ENCODE results near the gene C9orf78.

Gene C9orf78

GRCh38 chr9:129839324-129840023, 4.4 kb upstream of the C9orf78 start:
- peak; percentile 51 for DNase-seq

GRCh38 chr9:129838707-129839259, 3.7 kb upstream of the C9orf78 start:
- no peak for DNase-seq

GRCh38 chr9:129836311-129837007, 1.4 kb upstream of the C9orf78 start:
- DNase-seq = no peak

GRCh38 chr9:129835860-129836223, 767 bp upstream of the C9orf78 start:
- no peak for DNase-seq

- DNase-seq = no peak
Measured at GRCh38 chr9:129834489-129835127, 467 bp downstream of the C9orf78 start.

GRCh38 chr9:129832982-129833381, 2.1 kb downstream of the C9orf78 start:
- no peak for DNase-seq

GRCh38 chr9:129828969-129829368, 6.1 kb downstream of the C9orf78 start:
- no peak for DNase-seq

- no peak for DNase-seq
Measured at GRCh38 chr9:129828051-129828450, 7.0 kb downstream of the C9orf78 start.

GRCh38 chr9:129826759-129827158, 8.3 kb downstream of the C9orf78 start:
- DNase-seq = no peak

GRCh38 chr9:129826344-129826743, 8.7 kb downstream of the C9orf78 start:
- no peak for DNase-seq

- peak; percentile 87 for DNase-seq
Measured at GRCh38 chr9:129823935-129824601, 11.0 kb downstream of the C9orf78 start, which contains the start of gene TOR1A. Gene TOR1A, minus strand, starts transcription at chr9:129824136. Its CDS starts 51 bp downstream, at chr9:129824085.

- no peak for DNase-seq
Measured at GRCh38 chr9:129823542-129823934, 11.5 kb downstream of the C9orf78 start.

- no peak for DNase-seq
Measured at GRCh38 chr9:129822898-129823541, 12.1 kb downstream of the C9orf78 start.

GRCh38 chr9:129816501-129817435, 18.3 kb downstream of the C9orf78 start:
- DNase-seq = no peak

- no peak for DNase-seq
Measured at GRCh38 chr9:129815278-129815677, 19.8 kb downstream of the C9orf78 start.

- DNase-seq = no peak
Measured at GRCh38 chr9:129814432-129815223, 20.4 kb downstream of the C9orf78 start.

GRCh38 chr9:129813661-129814060, 21.4 kb downstream of the C9orf78 start:
- no peak for DNase-seq

GRCh38 chr9:129812385-129812784, 22.7 kb downstream of the C9orf78 start:
- no peak for DNase-seq

GRCh38 chr9:129811967-129812363, 23.1 kb downstream of the C9orf78 start:
- no peak for DNase-seq

GRCh38 chr9:129810788-129811187, 24.3 kb downstream of the C9orf78 start:
- no peak for DNase-seq

GRCh38 chr9:129810116-129810515, 25.0 kb downstream of the C9orf78 start:
- DNase-seq = no peak
